Peyer's patch (tissue), 4 donors: ENCODE results near the gene L3MBTL4. TPM values are rescaled to one million over a fixed set of nuclear protein-coding genes. Genes with fewer than 3 reads are reported as not detected.

Source experiments
- DNase-seq, 3 donors: peaks; one replicate each; pipeline ENCODE4 v3.0.0-alpha.2; 2017 to 2019
- H3K27ac ChIP-seq, 4 donors: fragments of 200-600 bp; sonication (generic); one replicate each; pipeline ENCODE4 v1.5.1; 2016 to 2019
- H3K27me3 ChIP-seq, 2 donors: fragments of 200-600 bp; sonication (generic); one replicate each; pipeline ENCODE4 v1.5.1; 2019
- H3K36me3 ChIP-seq, 3 donors: fragments of 200-600 bp; sonication (generic); one replicate each; pipeline ENCODE4 v1.5.1; 2016 to 2019
- H3K4me1 ChIP-seq, 4 donors: fragments of 200-600 bp; sonication (generic); one replicate each; pipeline ENCODE4 v1.5.1; 2016 to 2019
- H3K4me3 ChIP-seq, 4 donors: fragments of 200-600 bp; sonication (generic); 1 replicate in 3 of 4; 2 replicates in 1 of 4; pipeline ENCODE4 v1.5.1; 2016 to 2019; ENCODE audit warnings: mild to moderate bottlenecking in 1 of 4
- H3K9me3 ChIP-seq, 4 donors: fragments of 200-600 bp; sonication (generic); one replicate each; pipeline ENCODE4 v1.5.1; 2016 to 2019; ENCODE audit warnings: mild to moderate bottlenecking in 1 of 4
- POLR2A ChIP-seq, 2 donors: fragments of 450-650 bp; IDR thresholded peaks; one replicate each; pipeline ENCODE4 v1.5.1; 2017; ENCODE audit warnings: antibody characterized with exemption in 2 of 2, mild to moderate bottlenecking in 2 of 2, moderate library complexity in 2 of 2
- total RNA-seq, 4 donors: library from RNA; depleted of rRNA; stranded (reverse); fragments of >200 nt; gene quantifications; one replicate each; pipeline ENCODE4 v1.1.0, GENCODE V29; 2016
- TF ChIP-seq, protein P1 (sequence below), 6 experiments: fragments of 450-650 bp in 4 of 6; fragments of 200-600 bp in 2 of 6; sonication (generic) in 1 of 6; IDR thresholded peaks; one replicate each; pipeline ENCODE4 v1.5.1; 2017 to 2019; ENCODE audit warnings: antibody characterized with exemption in 6 of 6, mild to moderate bottlenecking in 3 of 6, moderate library complexity in 1 of 6

L3MBTL4 gene
- total RNA-seq, 4 donors from 2014 or later, result 6.5 to 25.6 (median 13.7) TPM

DNA sequence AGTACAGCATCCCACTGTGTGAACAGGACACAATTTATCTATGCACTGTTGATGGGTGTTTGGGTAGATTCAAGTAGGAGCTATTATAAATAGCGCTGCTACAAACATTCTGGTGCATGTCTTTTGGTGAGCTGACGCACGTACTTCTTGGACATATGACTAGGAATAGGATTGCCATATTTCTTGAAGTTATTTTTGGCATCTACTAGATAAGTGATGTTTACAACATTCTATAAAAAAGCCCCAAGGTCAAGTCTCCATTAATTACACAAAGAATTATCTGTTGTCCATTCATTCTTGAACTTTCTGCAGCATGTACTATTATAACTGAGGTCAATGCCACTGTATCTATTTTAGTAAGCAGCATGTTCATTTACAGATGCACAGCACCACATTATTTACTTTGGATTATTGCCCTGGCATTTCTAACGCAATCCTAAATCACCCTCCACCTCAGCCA lies 293.9 kb downstream of the L3MBTL4 start:
- TF ChIP-seq, protein P1, sequence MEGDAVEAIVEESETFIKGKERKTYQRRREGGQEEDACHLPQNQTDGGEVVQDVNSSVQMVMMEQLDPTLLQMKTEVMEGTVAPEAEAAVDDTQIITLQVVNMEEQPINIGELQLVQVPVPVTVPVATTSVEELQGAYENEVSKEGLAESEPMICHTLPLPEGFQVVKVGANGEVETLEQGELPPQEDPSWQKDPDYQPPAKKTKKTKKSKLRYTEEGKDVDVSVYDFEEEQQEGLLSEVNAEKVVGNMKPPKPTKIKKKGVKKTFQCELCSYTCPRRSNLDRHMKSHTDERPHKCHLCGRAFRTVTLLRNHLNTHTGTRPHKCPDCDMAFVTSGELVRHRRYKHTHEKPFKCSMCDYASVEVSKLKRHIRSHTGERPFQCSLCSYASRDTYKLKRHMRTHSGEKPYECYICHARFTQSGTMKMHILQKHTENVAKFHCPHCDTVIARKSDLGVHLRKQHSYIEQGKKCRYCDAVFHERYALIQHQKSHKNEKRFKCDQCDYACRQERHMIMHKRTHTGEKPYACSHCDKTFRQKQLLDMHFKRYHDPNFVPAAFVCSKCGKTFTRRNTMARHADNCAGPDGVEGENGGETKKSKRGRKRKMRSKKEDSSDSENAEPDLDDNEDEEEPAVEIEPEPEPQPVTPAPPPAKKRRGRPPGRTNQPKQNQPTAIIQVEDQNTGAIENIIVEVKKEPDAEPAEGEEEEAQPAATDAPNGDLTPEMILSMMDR (IDR thresholded peaks at IDR 0.05), result no peak
- no peak for TF ChIP-seq POLR2A (IDR thresholded peaks at IDR 0.05)
- Histone ChIP-seq H3K4me1 (no peaks in the 10 kb centered on the region), H3K9me3 (peaks cover 0 to 3% (median 0%) of the 10 kb centered on the region in 4 donors), H3K36me3 (no peaks in the 10 kb centered on the region), H3K27me3 (no peaks in the 10 kb centered on the region), H3K27ac (no peak overlapping the region), H3K4me3 (no peak overlapping the region)
- no peak for DNase-seq

DNA sequence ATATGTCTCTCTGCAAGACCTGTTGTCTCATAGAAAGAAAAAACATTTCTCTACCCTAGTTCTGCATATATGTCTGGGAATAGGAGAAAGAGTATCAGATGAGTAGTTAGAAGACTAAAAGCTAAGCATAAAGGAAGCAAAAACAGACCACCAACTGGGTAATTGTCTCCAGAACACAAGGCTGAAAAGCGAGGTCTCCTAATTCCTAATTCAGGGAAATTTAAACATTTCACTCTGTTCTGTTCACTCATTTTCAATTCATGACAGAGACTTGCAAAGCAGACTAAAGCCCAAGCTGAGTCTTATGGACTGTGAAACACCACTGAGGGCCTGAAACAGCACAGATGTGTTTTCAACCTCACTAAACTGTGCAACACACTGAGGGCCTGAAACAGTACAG lies 294.9 kb downstream of the L3MBTL4 start:
- no peak for TF ChIP-seq POLR2A (IDR thresholded peaks at IDR 0.05)
- TF ChIP-seq, protein P1 (IDR thresholded peaks at IDR 0.05), result no peak
- Histone ChIP-seq H3K27me3 (no peaks in the 10 kb centered on the region), H3K36me3 (no peaks in the 10 kb centered on the region), H3K9me3 (no peaks in the 10 kb centered on the region), H3K4me1 (no peaks in the 10 kb centered on the region), H3K4me3 (no peak overlapping the region), H3K27ac (no peak overlapping the region)
- DNase-seq, result no peak

DNA sequence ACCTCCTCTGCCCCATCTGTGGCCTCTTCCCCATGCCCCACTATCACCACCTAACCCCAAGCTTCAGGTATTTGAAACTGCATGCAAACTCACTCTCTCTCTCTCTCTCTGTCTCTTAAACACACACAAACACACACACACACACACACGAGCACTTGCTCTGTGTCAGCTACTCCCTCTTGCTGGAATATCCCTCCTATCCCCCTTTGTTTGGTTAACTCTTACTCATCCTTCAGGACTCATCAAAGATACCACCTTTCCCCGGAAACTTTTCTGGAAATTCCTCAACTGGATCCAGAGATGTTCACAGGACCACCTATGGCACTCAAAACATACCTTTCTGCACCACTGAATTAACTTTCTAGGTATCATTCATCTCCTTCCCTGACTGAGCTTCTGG lies 296.6 kb downstream of the L3MBTL4 start:
- H3K4me3 ChIP-seq, result no peak overlapping the region
- no peaks in the 10 kb centered on the region for H3K9me3 ChIP-seq
- TF ChIP-seq, protein P1 (IDR thresholded peaks at IDR 0.05), result no peak
- no peak for TF ChIP-seq POLR2A (IDR thresholded peaks at IDR 0.05)
- H3K4me1 ChIP-seq, result no peaks in the 10 kb centered on the region
- no peak for DNase-seq
- no peaks in the 10 kb centered on the region for H3K36me3 ChIP-seq
- no peaks in the 10 kb centered on the region for H3K27me3 ChIP-seq
- no peak overlapping the region for H3K27ac ChIP-seq

DNA sequence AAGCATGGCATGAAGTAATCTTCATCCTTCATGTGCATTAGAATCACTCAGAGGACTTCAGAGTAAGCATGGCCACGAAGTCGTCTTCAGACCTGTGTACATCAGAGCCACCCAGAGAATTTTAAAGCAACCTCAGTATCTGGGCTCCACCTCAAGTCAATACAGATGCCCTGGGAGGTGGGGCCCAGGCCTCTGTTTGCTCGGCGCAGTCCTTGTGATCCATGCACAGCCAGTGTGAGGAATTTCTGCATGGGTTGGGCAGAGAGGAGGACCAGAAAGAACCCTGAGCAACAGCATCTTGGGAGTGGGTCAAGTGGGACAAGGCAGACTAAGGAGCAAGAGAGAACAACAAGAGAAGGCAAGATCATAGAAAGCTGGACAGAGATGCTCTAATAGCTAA lies 299.0 kb downstream of the L3MBTL4 start:
- no peak for TF ChIP-seq POLR2A (IDR thresholded peaks at IDR 0.05)
- TF ChIP-seq, protein P1 (IDR thresholded peaks at IDR 0.05), result no peak
- Histone ChIP-seq H3K36me3 (no peaks in the 10 kb centered on the region), H3K4me1 (no peaks in the 10 kb centered on the region), H3K4me3 (no peak overlapping the region), H3K9me3 (no peaks in the 10 kb centered on the region), H3K27ac (no peak overlapping the region), H3K27me3 (no peaks in the 10 kb centered on the region)
- no peak for DNase-seq

DNA sequence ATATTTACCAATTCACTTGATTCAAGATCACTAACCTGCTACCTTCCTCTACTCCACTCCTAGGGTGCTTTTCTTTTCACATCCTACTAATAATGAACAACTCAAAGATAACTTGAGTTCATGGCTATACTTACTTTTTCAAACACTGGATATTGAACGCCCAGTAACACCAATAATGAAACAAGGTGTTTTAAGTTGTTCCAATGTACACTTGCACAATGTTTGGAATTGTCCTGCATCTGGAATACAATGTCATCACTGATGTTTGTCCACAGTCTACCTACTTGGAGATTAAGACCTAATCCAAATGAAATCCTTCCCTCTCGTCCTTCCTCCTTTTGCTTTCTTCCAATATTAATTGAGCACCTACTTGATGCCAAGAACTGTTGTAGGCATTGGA lies 301.1 kb downstream of the L3MBTL4 start:
- H3K4me3 ChIP-seq, result no peak overlapping the region
- no peak for DNase-seq
- TF ChIP-seq, protein P1 (IDR thresholded peaks at IDR 0.05), result no peak
- TF ChIP-seq POLR2A (IDR thresholded peaks at IDR 0.05), result no peak
- no peaks in the 10 kb centered on the region for H3K9me3 ChIP-seq
- no peaks in the 10 kb centered on the region for H3K36me3 ChIP-seq
- H3K27ac ChIP-seq, result no peak overlapping the region
- H3K4me1 ChIP-seq, result no peaks in the 10 kb centered on the region
- H3K27me3 ChIP-seq, result no peaks in the 10 kb centered on the region

DNA sequence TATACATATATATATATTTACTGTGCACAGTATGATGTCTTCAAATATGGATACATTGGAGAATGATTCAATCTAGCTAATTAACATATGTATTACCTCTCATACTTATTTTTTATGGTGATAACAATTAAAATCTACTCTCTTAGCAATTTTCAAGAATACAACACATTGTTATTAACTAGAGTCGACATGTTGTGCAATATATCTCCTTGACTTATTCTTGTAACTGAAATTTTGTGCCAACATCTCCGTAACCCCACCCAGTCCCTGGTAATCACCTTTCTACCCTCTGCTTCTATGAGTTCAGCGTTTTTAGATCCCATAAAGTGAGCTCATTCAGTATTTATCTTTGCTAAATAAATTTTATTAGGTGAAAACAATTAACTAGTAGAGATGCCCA lies 303.0 kb downstream of the L3MBTL4 start:
- H3K4me3 ChIP-seq, result no peak overlapping the region
- H3K4me1 ChIP-seq, result no peaks in the 10 kb centered on the region
- no peak overlapping the region for H3K27ac ChIP-seq
- TF ChIP-seq, protein P1 (IDR thresholded peaks at IDR 0.05), result no peak
- no peak for TF ChIP-seq POLR2A (IDR thresholded peaks at IDR 0.05)
- H3K36me3 ChIP-seq, result no peaks in the 10 kb centered on the region
- H3K9me3 ChIP-seq, result no peaks in the 10 kb centered on the region
- DNase-seq, result no peak
- H3K27me3 ChIP-seq, result no peaks in the 10 kb centered on the region
